Smooth muscle cell of bladder (primary cell): Measurements from ENCODE around the gene ZNF17. TPM values are rescaled to one million over a fixed set of nuclear protein-coding genes. Genes with fewer than 3 reads are reported as not detected.

Experiments
- total RNA-seq: library from RNA; depleted of rRNA; stranded (reverse); fragments of >200 nt; gene quantifications from 2 replicates; pipeline ENCODE4 v1.2.3, GENCODE V29; 2014

The ZNF17 gene
- total RNA-seq, result 10.4 and 11.5 TPM in 2 replicates

DNA sequence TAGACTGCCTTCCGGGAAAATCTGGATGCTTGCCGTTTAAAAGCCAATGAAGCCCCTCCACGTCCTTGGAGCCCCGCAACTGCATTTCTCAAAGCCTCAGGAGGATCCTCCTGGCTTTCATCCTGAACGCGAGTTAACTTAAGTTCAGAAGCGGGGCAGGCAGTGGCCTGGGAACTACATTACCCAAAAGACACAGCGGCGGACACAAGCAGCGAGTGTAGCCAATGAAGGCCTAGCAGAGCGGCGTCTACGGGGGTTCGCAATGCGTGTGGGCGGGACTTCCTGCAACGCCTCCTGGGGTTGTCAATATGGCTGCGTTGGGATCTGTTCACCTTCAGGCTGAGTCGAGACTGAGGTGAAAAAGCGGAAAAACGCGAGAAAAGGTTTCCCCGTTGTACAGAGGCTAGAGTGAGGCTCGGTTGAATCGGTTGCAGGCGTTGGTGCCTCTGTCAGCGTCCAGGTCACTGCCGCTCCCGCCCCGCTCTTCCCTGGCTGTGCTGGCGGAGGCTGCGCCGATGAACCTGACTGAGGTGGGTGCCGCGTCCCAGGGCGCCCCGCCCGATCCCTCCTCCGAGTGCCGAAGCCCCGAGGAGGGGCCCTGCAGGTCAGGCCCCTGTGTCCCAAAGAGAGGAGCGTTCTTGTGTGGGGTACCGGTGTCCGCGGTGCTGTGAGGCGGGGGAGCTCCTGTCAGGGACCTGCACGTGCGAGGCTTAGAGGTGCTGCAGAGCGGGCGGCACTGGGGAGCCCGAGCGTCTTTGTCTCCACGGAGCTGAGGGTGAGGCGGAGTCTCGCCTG is at the start of gene ZNF17:
Gene ZNF17, plus strand, starts transcription at position 285 of the 795 bp plus-strand sequence. CDS start 2,455 bp downstream, outside the sequence.

GRCh38 chr19:57362997-57363687 is 47.8 kb upstream of the ZNF17 start, which contains the start of the genes TRAPPC2B and ZNF547:
TRAPPC2B (plus strand) TSS chr19:57363551; CDS start chr19:57364834, 1,283 bp downstream.
ZNF547 (plus strand) TSS chr19:57363551; CDS start chr19:57368556, 5,005 bp downstream.

GRCh38 chr19:57389730-57390598 is 21.0 kb upstream of the ZNF17 start, which contains the start of gene ZNF548:
ZNF548 (plus strand) TSS chr19:57389854; CDS start chr19:57390100, 246 bp downstream.

DNA sequence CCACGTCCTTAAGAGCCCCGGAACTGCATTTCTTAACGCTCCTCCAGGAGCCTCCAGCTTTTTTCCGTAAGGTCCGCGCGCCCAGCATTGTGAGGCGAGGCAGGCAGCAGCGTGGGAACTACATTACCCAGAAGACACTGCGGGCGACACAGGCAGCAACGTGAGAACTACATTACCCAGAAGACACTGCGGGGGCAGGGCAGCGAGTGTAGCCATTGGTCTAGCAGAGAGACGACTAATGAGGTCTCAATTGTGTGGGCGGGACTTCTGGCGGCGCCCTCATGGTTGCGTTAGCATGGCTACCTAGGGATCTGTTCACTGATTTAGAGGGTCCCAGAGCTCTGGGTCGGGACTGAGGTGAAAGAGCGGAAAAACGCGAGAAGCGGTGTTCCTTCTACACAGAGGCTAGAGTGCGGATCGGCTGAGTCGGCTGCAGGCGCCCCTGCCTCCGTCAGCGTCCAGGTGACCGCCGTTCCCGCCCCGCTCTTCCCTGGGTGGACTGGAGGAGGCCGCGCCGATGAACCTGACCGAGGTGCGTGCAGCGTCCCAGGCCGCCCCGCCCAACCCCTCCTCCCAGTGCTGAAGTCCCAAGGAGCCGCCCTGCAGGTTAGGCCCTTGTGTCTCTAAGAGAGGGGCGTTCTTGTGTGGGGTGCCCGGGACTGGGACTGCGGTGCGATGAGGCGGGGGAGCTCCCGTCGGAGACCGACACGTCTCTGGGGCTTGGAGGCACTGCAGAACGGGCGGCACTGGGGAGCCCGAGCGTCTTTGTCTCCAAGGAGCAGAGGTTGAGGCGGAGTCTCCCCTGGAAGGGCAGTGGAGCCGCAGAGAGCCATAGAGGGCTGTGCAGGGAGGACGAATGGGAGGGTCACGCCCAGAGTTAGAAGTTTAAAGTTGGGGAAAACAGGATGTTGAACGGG is 24.4 kb downstream of the ZNF17 start, which contains the start of gene ZNF749:
Gene ZNF749, plus strand, starts transcription at position 264 of the 917 bp plus-strand sequence. Its CDS starts 254 bp downstream, at position 518.

Other genes with a start within 250 kb of the ZNF17 start
- not detected in 2 replicates for gene DUXA, start 243.7 kb upstream of the ZNF17 start, total RNA-seq
- 19.5 and 27.7 TPM in 2 replicates for gene ZNF264, start 219.7 kb upstream of the ZNF17 start, total RNA-seq
- 0.37 and 1.00 TPM in 2 replicates for gene AURKC, start 180.1 kb upstream of the ZNF17 start, total RNA-seq
- 23.5 and 35.5 TPM in 2 replicates for gene ZNF805, start 170.5 kb upstream of the ZNF17 start, total RNA-seq
- gene ZNF460, start 130.7 kb upstream of the ZNF17 start, total RNA-seq, result 69.1 and 78.3 TPM in 2 replicates
- gene ZNF543, start 90.7 kb upstream of the ZNF17 start, total RNA-seq, result 9.1 and 10.1 TPM in 2 replicates
- gene ZNF304, start 59.9 kb upstream of the ZNF17 start, total RNA-seq, result 9.4 and 10.7 TPM in 2 replicates
- gene TRAPPC2B, start 47.6 kb upstream of the ZNF17 start, total RNA-seq, result 9.8 and 13.2 TPM in 2 replicates
- 4.6 and 5.2 TPM in 2 replicates for gene ZNF547, start 47.6 kb upstream of the ZNF17 start, total RNA-seq
- gene ZNF548, start 21.3 kb upstream of the ZNF17 start, total RNA-seq, result 21.5 and 25.4 TPM in 2 replicates
- 6.8 and 8.9 TPM in 2 replicates for gene ZNF749, start 24.2 kb downstream of the ZNF17 start, total RNA-seq
- gene VN1R1, start 46.0 kb downstream of the ZNF17 start, total RNA-seq, result 0.28 and 0.57 TPM in 2 replicates
- gene ZNF772, start 66.4 kb downstream of the ZNF17 start, total RNA-seq, result 12.1 and 18.6 TPM in 2 replicates
- 11.0 and 18.1 TPM in 2 replicates for gene ZNF419, start 76.6 kb downstream of the ZNF17 start, total RNA-seq
- 14.8 and 27.3 TPM in 2 replicates for gene ZNF773, start 88.8 kb downstream of the ZNF17 start, total RNA-seq
- gene ZNF549, start 116.2 kb downstream of the ZNF17 start, total RNA-seq, result 4.7 and 4.9 TPM in 2 replicates
- 7.3 and 7.8 TPM in 2 replicates for gene ZNF550, start 148.7 kb downstream of the ZNF17 start, total RNA-seq
- 4.7 and 5.0 TPM in 2 replicates for gene ZNF416, start 167.8 kb downstream of the ZNF17 start, total RNA-seq
- 5.4 and 5.5 TPM in 2 replicates for gene ZIK1, start 173.0 kb downstream of the ZNF17 start, total RNA-seq
- gene ZNF530, start 188.7 kb downstream of the ZNF17 start, total RNA-seq, result 1.6 and 2.6 TPM in 2 replicates
- 15.5 and 18.8 TPM in 2 replicates for gene ZNF134, start 203.1 kb downstream of the ZNF17 start, total RNA-seq
- gene ZNF211, start 222.0 kb downstream of the ZNF17 start, total RNA-seq, result 8.0 and 10.2 TPM in 2 replicates